UCSD-AML1 (cell line): ENCODE measurements around the gene CTCFL.

Experiments used
- DNase-seq: peaks from one replicate; lab custom pipeline; 2025; ENCODE audit not compliant: unreplicated experiment; lab: John Stamatoyannopoulos, UW

The CTCFL gene

GRCh38 chr20:57560554-57561355, 35.8 kb upstream of the CTCFL start, which contains the start of gene PCK1:
TSS of gene PCK1 (plus strand) at chr20:57561110. CDS start at chr20:57561412, 302 bp downstream.
- DNase-seq = no peak

GRCh38 chr20:57559658-57560553, 35.0 kb upstream of the CTCFL start:
- no peak for DNase-seq

GRCh38 chr20:57559289-57559634, 34.3 kb upstream of the CTCFL start:
- DNase-seq = no peak

GRCh38 chr20:57558614-57559288, 33.8 kb upstream of the CTCFL start:
- no peak for DNase-seq

GRCh38 chr20:57557926-57558613, 33.1 kb upstream of the CTCFL start:
- DNase-seq = no peak

- no peak for DNase-seq
Observed at GRCh38 chr20:57556980-57557274, 32.0 kb upstream of the CTCFL start.

GRCh38 chr20:57555457-57556184, 30.7 kb upstream of the CTCFL start:
- DNase-seq = no peak

GRCh38 chr20:57553376-57554018, 28.6 kb upstream of the CTCFL start:
- no peak for DNase-seq

GRCh38 chr20:57552471-57552870, 27.5 kb upstream of the CTCFL start:
- DNase-seq = no peak

GRCh38 chr20:57548177-57549058, 23.5 kb upstream of the CTCFL start:
- DNase-seq = no peak

GRCh38 chr20:57546956-57547649, 22.2 kb upstream of the CTCFL start:
- no peak for DNase-seq

- DNase-seq = no peak
Observed at GRCh38 chr20:57545927-57546662, 21.2 kb upstream of the CTCFL start.

- DNase-seq = no peak
Observed at GRCh38 chr20:57544838-57545564, 20.1 kb upstream of the CTCFL start.

GRCh38 chr20:57543754-57544153, 18.8 kb upstream of the CTCFL start:
- no peak for DNase-seq

- no peak for DNase-seq
Observed at GRCh38 chr20:57540890-57541580, 16.1 kb upstream of the CTCFL start.

- DNase-seq = no peak
Observed at GRCh38 chr20:57539889-57540288, 14.9 kb upstream of the CTCFL start.
